Retinal pigment epithelial cell (primary cell): ENCODE measurements around the gene FN3K.
A peak's percentile ranks its signal among the peaks of the same experiment; 100 is the strongest.

Source experiments
- DNase-seq: peaks from one replicate; pipeline ENCODE4 v3.0.0-alpha.2; 2010; ENCODE audit warnings: low read depth
- H3K4me3 ChIP-seq: 2 replicates; pipeline ENCODE4 v1.5.1; 2011; ENCODE audit warnings: mild to moderate bottlenecking, low read length, control low read depth, moderate library complexity
- TF ChIP-seq, protein P1 (sequence below): conservative IDR thresholded peaks from 2 replicates; pipeline ENCODE4 v1.5.1; 2011; ENCODE audit warnings: low read depth, low read length, control low read depth, inconsistent platforms

Gene FN3K

DNA sequence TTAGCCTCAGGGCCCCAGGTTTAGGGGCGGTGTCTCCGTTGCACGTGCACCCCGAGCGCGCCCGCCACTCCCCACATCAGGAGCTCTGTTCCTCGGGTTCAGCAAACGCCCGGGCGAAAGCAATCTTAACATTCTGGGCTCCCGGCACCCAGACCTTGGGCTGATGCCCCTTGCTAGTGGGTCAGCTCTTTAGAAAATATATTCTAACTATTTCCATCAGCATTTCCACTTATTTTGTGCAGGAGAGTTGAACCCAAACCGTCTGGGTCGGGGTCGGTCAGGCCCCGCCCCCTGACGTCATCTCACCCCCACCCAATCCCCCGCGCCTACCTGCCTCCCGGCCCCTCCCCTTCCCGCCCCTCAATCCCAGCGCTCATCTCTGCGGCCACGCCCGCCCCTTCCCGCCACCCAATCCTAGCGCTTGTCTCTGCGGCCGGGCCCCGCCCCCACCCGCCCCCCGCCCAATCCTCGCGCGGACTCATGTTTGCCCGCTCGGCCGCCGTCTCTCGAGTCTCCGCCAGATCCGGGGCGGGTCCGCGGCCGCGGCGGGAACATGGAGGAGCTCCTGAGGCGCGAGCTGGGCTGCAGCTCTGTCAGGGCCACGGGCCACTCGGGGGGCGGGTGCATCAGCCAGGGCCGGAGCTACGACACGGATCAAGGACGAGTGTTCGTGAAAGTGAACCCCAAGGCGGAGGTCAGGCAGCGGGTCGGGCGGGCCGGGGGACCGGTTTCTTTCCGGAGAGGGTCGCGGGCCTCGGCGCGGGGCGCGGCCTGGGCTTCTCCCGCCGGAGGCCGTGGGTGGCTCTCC lies 19.0 kb upstream of the FN3K start, which contains the start of gene FN3KRP:
Gene FN3KRP, plus strand, starts transcription at position 504 of the 808 bp plus-strand sequence. Its CDS starts 50 bp downstream, at position 554.
- DNase-seq: peak; percentile 72
- peak within 1 kb of the TSS; percentile 75 for H3K4me3 ChIP-seq
- TF ChIP-seq, protein P1, sequence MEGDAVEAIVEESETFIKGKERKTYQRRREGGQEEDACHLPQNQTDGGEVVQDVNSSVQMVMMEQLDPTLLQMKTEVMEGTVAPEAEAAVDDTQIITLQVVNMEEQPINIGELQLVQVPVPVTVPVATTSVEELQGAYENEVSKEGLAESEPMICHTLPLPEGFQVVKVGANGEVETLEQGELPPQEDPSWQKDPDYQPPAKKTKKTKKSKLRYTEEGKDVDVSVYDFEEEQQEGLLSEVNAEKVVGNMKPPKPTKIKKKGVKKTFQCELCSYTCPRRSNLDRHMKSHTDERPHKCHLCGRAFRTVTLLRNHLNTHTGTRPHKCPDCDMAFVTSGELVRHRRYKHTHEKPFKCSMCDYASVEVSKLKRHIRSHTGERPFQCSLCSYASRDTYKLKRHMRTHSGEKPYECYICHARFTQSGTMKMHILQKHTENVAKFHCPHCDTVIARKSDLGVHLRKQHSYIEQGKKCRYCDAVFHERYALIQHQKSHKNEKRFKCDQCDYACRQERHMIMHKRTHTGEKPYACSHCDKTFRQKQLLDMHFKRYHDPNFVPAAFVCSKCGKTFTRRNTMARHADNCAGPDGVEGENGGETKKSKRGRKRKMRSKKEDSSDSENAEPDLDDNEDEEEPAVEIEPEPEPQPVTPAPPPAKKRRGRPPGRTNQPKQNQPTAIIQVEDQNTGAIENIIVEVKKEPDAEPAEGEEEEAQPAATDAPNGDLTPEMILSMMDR: no peak

DNA sequence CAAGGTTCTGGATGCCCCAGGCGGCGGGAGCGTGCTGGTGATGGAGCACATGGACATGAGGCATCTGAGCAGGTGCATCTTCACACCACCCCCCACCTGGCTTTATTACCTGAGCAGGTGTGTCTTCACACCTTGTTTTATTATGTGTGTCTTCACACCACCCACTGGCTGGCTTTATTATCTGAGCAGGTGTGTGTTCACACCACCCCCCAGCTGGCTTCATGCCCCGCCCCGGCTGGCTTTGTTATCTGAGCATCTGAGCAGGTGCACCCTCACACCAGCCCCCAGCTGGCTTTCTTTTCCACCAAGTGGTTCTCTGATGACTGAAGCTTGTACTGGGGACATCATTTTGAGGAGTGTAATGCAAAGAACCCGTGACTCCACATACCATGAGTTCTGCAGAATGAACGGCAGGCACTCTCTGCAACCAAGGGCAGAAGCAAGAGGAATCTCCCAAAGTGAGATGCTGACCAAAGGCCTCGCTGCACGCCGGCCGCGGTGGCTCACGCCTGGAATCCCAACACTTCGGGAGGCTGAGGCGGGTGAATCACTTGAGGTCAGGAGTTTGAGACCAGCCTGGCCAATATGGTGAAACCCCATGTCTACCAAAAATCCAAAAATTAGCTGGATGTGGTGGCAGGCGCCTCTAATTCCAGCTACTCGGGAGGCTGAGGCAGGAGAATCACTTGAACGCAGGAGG lies 16.3 kb upstream of the FN3K start:
- TF ChIP-seq, protein P1: no peak
- no peak for DNase-seq
- H3K4me3 ChIP-seq: no peak overlapping the region

DNA sequence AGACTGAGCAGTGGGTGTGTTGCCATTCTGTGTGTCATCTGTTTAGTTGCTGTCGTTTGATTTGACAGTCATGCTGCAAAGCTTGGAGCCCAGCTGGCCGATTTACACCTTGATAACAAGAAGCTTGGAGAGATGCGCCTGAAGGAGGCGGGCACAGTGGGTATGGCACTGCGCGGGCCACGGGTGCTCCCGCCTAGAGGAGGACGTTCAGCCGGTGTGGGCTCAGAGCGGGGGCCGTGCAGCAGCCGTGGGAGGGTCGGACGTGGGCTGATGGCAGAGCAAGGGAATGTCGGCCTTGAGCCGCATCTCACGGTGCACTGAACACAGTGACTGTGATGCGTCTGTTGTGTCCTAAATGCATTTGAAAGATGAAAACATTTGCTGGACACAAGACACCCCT lies 15.2 kb upstream of the FN3K start:
- DNase-seq: no peak
- TF ChIP-seq, protein P1: no peak

DNA sequence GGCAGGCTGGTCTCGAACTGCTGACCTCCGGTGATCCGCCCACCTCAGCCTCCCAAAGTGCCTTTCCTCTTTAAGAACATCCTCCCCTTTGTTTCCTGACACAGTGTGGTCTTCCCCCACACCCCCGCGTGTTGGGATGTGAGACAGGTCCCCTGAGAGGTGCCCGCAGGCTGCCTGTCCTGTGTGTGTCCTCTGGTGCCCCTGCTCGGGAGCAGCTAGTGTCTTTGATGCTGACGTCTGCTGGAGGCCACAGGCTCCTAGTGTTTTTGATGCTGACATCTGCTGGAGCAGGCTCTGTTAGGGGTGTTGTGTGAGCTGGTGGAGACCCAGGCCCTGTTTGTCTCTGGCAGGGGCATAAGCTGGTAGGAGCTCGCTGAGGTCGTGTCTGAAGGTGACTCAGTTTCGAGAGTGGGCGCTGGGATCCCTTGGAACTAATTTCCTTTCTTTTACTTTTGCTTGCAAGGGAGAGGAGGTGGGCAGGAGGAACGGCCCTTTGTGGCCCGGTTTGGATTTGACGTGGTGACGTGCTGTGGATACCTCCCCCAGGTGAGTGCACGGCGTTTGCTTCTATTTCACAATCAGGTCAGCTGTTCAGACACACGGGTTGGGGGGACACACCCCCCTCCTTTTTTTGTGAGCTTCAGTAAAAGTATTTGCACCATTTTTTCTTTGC lies 12.9 kb upstream of the FN3K start:
- TF ChIP-seq, protein P1: no peak
- DNase-seq: no peak
- H3K4me3 ChIP-seq: no peak overlapping the region

More for the DNA sequence above, 15.2 kb upstream of the FN3K start:
- H3K4me3 ChIP-seq: no peak overlapping the region

DNA sequence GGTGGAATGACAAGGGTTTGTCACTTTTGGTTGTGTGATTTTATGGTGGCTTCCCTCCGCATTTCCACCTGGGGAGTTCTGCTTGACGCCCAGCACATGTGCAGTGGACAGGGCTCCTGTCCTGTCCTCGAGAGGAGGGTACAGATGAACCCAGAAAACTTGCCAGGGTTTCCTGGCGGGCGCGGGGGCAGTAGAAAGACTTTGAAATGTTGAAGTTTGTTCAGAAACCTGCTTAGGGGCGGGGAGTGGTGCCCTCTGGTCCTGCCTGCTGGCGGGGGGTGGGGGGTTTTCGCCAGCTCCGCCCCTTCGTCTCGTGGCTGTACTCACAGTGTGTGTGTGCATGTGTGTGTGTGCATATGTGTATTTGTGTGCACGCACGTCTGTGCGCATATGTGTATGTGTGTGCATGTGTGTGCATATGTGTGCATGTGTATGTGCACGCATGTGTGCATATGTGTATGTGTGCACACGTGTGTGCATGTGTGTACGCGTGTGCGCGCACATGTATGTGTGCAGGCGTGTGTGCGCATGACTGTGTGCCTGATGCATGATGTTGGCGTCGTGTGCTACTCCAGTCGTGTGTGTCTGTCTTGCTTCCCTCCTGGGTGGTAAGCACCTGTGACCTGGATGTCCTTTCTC lies 12.1 kb upstream of the FN3K start:
- TF ChIP-seq, protein P1: no peak
- DNase-seq: no peak

DNA sequence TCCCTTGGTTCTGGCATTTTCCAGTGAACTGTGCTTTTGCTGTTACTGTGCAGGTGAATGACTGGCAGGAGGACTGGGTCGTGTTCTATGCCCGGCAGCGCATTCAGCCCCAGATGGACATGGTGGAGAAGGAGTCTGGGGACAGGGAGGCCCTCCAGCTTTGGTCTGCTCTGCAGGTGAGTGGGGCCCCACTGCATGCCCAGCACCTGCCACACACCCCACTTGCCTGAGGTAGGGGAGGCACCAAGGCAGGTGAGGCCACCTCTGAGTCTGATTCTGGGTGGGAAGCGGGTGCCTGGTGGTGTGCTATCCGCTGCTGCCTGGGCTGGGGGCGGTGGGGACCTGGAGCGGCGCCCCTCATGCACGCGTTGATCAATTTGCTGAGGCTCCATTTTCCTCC lies 9.0 kb upstream of the FN3K start:
- DNase-seq: no peak
- H3K4me3 ChIP-seq: no peak overlapping the region
- TF ChIP-seq, protein P1: no peak

More for the DNA sequence above, 12.1 kb upstream of the FN3K start:
- no peak overlapping the region for H3K4me3 ChIP-seq
